Measurements from ENCODE around the gene NTM. TPM values are rescaled to one million over a fixed set of nuclear protein-coding genes. Genes with fewer than 3 reads are reported as not detected.

Gene NTM
- total RNA-seq, 2 experiments from 2014 or later = not detected

- Mint-ChIP-seq H3K4me3 (no peak overlapping the region), H3K27me3 (no peaks in the 10 kb centered on the region), H3K36me3 (ENCODE audit: low read depth) (no peaks in the 10 kb centered on the region), H3K9me3 (no peaks in the 10 kb centered on the region), H3K27ac (no peak overlapping the region), H3K4me1 (ENCODE audit: low read depth) (no peaks in the 10 kb centered on the region)
- ChIA-PET POLR2A (interaction anchor here (0.7 kb wide), 1 partner anchor 75 kb away, joined by 3 read pairs; no protein-coding TSS in a partner anchor), CTCF (no interaction called here)
- no peak for ATAC-seq
- no peak for DNase-seq
- intact Hi-C loops (cut with micrococcal nuclease) = no loop called here
- no peak for TF ChIP-seq CTCF (IDR thresholded peaks at IDR 0.05)
Measured at GRCh38 chr11:132028380-132029240, 658.2 kb downstream of the NTM start.

- H3K4me1 Mint-ChIP-seq (ENCODE audit: low read depth) = no peaks in the 10 kb centered on the region
- ATAC-seq = no peak
- no peaks in the 10 kb centered on the region for H3K27me3 Mint-ChIP-seq
- no peak overlapping the region for H3K4me3 Mint-ChIP-seq
- intact Hi-C loops (cut with micrococcal nuclease) = no loop called here
- no peak for DNase-seq
- TF ChIP-seq CTCF (IDR thresholded peaks at IDR 0.05) = no peak
- ChIA-PET POLR2A (no interaction called here), CTCF (no interaction called here)
- no peaks in the 10 kb centered on the region for H3K36me3 Mint-ChIP-seq (ENCODE audit: low read depth)
- no peak overlapping the region for H3K27ac Mint-ChIP-seq
- H3K9me3 Mint-ChIP-seq = no peaks in the 10 kb centered on the region
Measured at GRCh38 chr11:132030896-132031295, 660.5 kb downstream of the NTM start.

GRCh38 chr11:132032555-132032954 is 662.1 kb downstream of the NTM start:
- DNase-seq (no peak), ATAC-seq (no peak)
- Mint-ChIP-seq H3K9me3 (no peaks in the 10 kb centered on the region), H3K36me3 (ENCODE audit: low read depth) (no peaks in the 10 kb centered on the region), H3K4me1 (ENCODE audit: low read depth) (no peaks in the 10 kb centered on the region), H3K4me3 (no peak overlapping the region), H3K27ac (no peak overlapping the region), H3K27me3 (no peaks in the 10 kb centered on the region)
- ChIA-PET CTCF (no interaction called here), POLR2A (no interaction called here)
- TF ChIP-seq CTCF (IDR thresholded peaks at IDR 0.05) = no peak
- intact Hi-C loops (cut with micrococcal nuclease) = no loop called here

- ChIA-PET POLR2A (no interaction called here), CTCF (no interaction called here)
- ATAC-seq (no peak), DNase-seq (no peak)
- Mint-ChIP-seq H3K9me3 (no peaks in the 10 kb centered on the region), H3K4me1 (ENCODE audit: low read depth) (peaks cover under 1% of the 10 kb centered on the region), H3K36me3 (ENCODE audit: low read depth) (no peaks in the 10 kb centered on the region), H3K27ac (no peak overlapping the region), H3K4me3 (no peak overlapping the region), H3K27me3 (no peaks in the 10 kb centered on the region)
- TF ChIP-seq CTCF (IDR thresholded peaks at IDR 0.05) = no peak
- intact Hi-C loops (cut with micrococcal nuclease) = no loop called here
Measured at GRCh38 chr11:132033051-132033450, 662.6 kb downstream of the NTM start.

GRCh38 chr11:132035228-132035627 is 664.8 kb downstream of the NTM start:
- Mint-ChIP-seq H3K27me3 (no peaks in the 10 kb centered on the region), H3K4me3 (no peak overlapping the region), H3K36me3 (ENCODE audit: low read depth) (no peaks in the 10 kb centered on the region)

More at GRCh38 chr11:132035228-132035627, 664.8 kb downstream of the NTM start:
- no peak for TF ChIP-seq CTCF (IDR thresholded peaks at IDR 0.05)
- no peaks in the 10 kb centered on the region for H3K9me3 Mint-ChIP-seq
- H3K4me1 Mint-ChIP-seq (ENCODE audit: low read depth) = peaks cover 2% of the 10 kb centered on the region
- H3K27ac Mint-ChIP-seq = no peak overlapping the region
- POLR2A ChIA-PET = no interaction called here
- no peak for DNase-seq
- ATAC-seq = no peak
- intact Hi-C loops (cut with micrococcal nuclease) = no loop called here
- CTCF ChIA-PET = no interaction called here
